Ishikawa (cell line): ENCODE results near the gene TSGA10IP.

Source experiments
- CEBPB ChIP-seq: IDR thresholded peaks from 2 replicates; pipeline ENCODE4 v1.6.1; 2012
- CREB1 ChIP-seq: IDR thresholded peaks from 2 replicates; pipeline ENCODE4 v1.6.1; 2012; ENCODE audit warnings: low read depth
- EGR1 ChIP-seq: IDR thresholded peaks from 2 replicates; pipeline ENCODE4 v1.6.1; 2012
- EP300 ChIP-seq: IDR thresholded peaks from 2 replicates; pipeline ENCODE4 v1.6.1; 2012; ENCODE audit warnings: borderline replicate concordance
- FOXM1 ChIP-seq: IDR thresholded peaks from 2 replicates; pipeline ENCODE4 v1.6.1; 2012; ENCODE audit warnings: low read depth, borderline replicate concordance
- NFIC ChIP-seq: IDR thresholded peaks from 2 replicates; pipeline ENCODE4 v1.6.1; 2012
- RAD21 ChIP-seq: IDR thresholded peaks from 2 replicates; pipeline ENCODE4 v1.6.1; 2012; ENCODE audit warnings: low read depth
- REST ChIP-seq: IDR thresholded peaks from 2 replicates; pipeline ENCODE4 v1.6.1; 2012; ENCODE audit warnings: low read depth, mild to moderate bottlenecking
- TAF1 ChIP-seq: IDR thresholded peaks from 2 replicates; pipeline ENCODE4 v1.6.1; 2012; ENCODE audit warnings: low read depth, mild to moderate bottlenecking
- TCF12 ChIP-seq: IDR thresholded peaks from 2 replicates; pipeline ENCODE4 v1.6.1; 2012; ENCODE audit warnings: low read depth
- TEAD4 ChIP-seq: IDR thresholded peaks from 2 replicates; pipeline ENCODE4 v1.6.1; 2012
- USF1 ChIP-seq: IDR thresholded peaks from 2 replicates; pipeline ENCODE4 v1.6.1; 2012
- YY1 ChIP-seq: IDR thresholded peaks from 2 replicates; pipeline ENCODE4 v1.6.1; 2012; ENCODE audit warnings: low read depth
- ZBTB7A ChIP-seq: IDR thresholded peaks from 2 replicates; pipeline ENCODE4 v1.6.1; 2012; ENCODE audit warnings: low read depth

The TSGA10IP gene

GRCh38 chr11:65972116-65972515, 26.8 kb downstream of the TSGA10IP start:
- no peak for TF ChIP-seq USF1
- no peak for TF ChIP-seq REST
- TF ChIP-seq TAF1: no peak
- no peak for TF ChIP-seq RAD21
- TF ChIP-seq TCF12: no peak
- no peak for TF ChIP-seq EGR1
- no peak for TF ChIP-seq CREB1
- TF ChIP-seq EP300: no peak
- TF ChIP-seq FOXM1: no peak
- TF ChIP-seq NFIC: no peak
- TF ChIP-seq ZBTB7A: no peak
- no peak for TF ChIP-seq YY1

- no peak for TF ChIP-seq CREB1
- TF ChIP-seq ZBTB7A: no peak
- TF ChIP-seq NFIC: no peak
- no peak for TF ChIP-seq TAF1
- no peak for TF ChIP-seq YY1
- no peak for TF ChIP-seq TEAD4
- TF ChIP-seq CEBPB: no peak
- TF ChIP-seq TCF12: no peak
Observed at GRCh38 chr11:65973439-65974110, 28.3 kb downstream of the TSGA10IP start.

- peak; percentile 11; the same call in 1 of the 2 replicates for TF ChIP-seq REST
- TF ChIP-seq ZBTB7A: no peak
- TF ChIP-seq RAD21: no peak
Observed at GRCh38 chr11:65975771-65976170, 30.5 kb downstream of the TSGA10IP start.

GRCh38 chr11:65976216-65977176, 31.2 kb downstream of the TSGA10IP start:
- TF ChIP-seq NFIC (no peak), FOXM1 (no peak), TEAD4 (no peak), EP300 (no peak), YY1 (no peak), RAD21 (no peak), TCF12 (no peak)

DNA sequence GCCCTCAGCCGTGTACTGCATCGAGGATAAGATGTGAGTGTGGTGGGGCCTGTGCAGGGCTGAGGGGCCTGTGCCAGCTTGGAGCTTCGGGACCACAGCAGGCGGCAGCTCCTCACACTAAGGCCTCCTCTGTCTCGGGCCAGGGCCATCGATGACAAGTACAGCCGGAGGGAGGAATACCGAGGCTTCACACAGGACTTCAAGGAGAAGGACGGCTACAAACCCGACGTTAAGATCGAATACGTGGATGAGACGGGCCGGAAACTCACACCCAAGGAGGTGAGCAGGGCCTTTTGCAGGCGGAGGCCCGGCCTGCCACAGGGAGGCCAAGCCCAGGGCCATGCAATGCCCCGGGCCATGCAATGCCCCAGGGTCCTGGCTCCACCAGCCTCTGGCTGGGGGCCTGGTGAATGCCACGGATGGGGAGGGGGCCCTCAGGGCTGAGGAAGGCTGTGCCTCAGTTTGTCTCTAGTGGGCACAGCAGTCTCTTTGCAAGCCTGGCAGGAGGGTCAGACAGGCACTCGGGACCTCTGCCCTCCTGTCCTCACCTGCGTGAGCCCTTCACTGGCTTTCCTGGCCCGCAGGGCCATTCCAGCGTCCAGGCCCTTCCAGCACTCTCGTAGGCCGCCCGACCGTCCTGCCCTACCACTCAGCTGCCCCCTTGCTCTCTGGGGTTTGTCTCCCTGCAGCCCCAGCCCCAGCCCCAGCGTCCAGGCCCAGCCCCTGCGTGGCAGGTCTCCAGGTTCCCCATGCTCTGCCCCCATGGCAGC, 32.5 kb downstream of the TSGA10IP start:
- TF ChIP-seq TCF12 (no peak), NFIC (no peak), TAF1 (no peak), RAD21 (no peak), CREB1 (no peak), USF1 (no peak), ZBTB7A (no peak), CEBPB (no peak), REST (no peak), EP300 (no peak)
